Panc1 (cell line): Measurements from ENCODE around the gene ARL15. TPM values are rescaled to one million over a fixed set of nuclear protein-coding genes. Genes with fewer than 3 reads are reported as not detected.

ENCODE experiments used
- ATAC-seq: fragments of 200-7000 bp; cut with Tn5 transposase; 2 replicates; pipeline ENCODE4 v1.9.1; 2020; ENCODE audit warnings: mild to moderate bottlenecking, moderate library complexity
- BruUV-seq: library from RNA; stranded (reverse); fragments of 400-500 nt; replicated peaks from 2 replicates; lab custom pipeline; 2021; lab: Mats Ljungman, UMichigan
- CTCF ChIA-PET: fragments of 300-600 bp; sonication (Branson Sonifier 250); formaldehyde crosslinking; loops from one replicate; lab custom pipeline; 2022; ENCODE audit warnings: antibody characterized with exemption; lab: Charles Lee
- POLR2A ChIA-PET: fragments of 300-600 bp; sonication (Branson Sonifier 250); formaldehyde crosslinking; loops from one replicate; lab custom pipeline; 2022; ENCODE audit warnings: antibody characterized with exemption; lab: Charles Lee
- DNase-seq: peaks from one replicate; pipeline ENCODE4 v3.0.0-alpha.2; 2010; ENCODE audit warnings: low read depth, low spot score
- H3K27ac ChIP-seq: 2 replicates; pipeline ENCODE4 v1.5.1; 2011; ENCODE audit warnings: mild to moderate bottlenecking, low read length, inconsistent platforms
- H3K27me3 ChIP-seq: fragments of 200-500 bp; sonication (Bioruptor generic); 2 replicates; pipeline ENCODE4 v1.6.0; 2014; ENCODE audit warnings: low read length, inconsistent platforms; ENCODE audit not compliant: control insufficient read depth, insufficient read depth
- H3K36me3 ChIP-seq: fragments of 200-500 bp; sonication (Bioruptor generic); 2 replicates; pipeline ENCODE4 v1.5.1; 2014; ENCODE audit warnings: inconsistent platforms, mild to moderate bottlenecking, low read length, moderate library complexity; ENCODE audit not compliant: control insufficient read depth, insufficient read depth
- H3K4me1 ChIP-seq: 2 replicates; pipeline ENCODE4 v1.5.1; 2011; ENCODE audit warnings: inconsistent platforms, mild to moderate bottlenecking, low read length, moderate library complexity; ENCODE audit not compliant: control insufficient read depth, insufficient read depth
- H3K4me3 ChIP-seq, 2 experiments: 2 replicates each; pipeline ENCODE4 v1.5.1; 2011 to 2012; ENCODE audit warnings: low read depth in 2 of 2, low read length in 2 of 2, mild to moderate bottlenecking in 2 of 2, inconsistent platforms in 1 of 2, moderate library complexity in 1 of 2
- H3K9me3 ChIP-seq: fragments of 200-500 bp; sonication (Bioruptor generic); 2 replicates; pipeline ENCODE4 v1.5.1; 2014; ENCODE audit warnings: low read depth, mild to moderate bottlenecking, inconsistent platforms, low read length, moderate library complexity; ENCODE audit not compliant: control insufficient read depth, insufficient read depth
- CTCF ChIP-seq: fragments of 450-650 bp; IDR thresholded peaks from 2 replicates; pipeline ENCODE4 v1.5.1; 2017; ENCODE audit warnings: mild to moderate bottlenecking
- POLR2AphosphoS5 ChIP-seq: IDR thresholded peaks from 2 replicates; pipeline ENCODE4 v1.6.1; 2012; ENCODE audit warnings: mild to moderate bottlenecking, low read depth, low read length, moderate library complexity
- REST ChIP-seq, 2 experiments: IDR thresholded peaks; 2 replicates each; pipeline ENCODE4 v1.6.1; 2011 to 2012; ENCODE audit warnings: low read depth in 2 of 2, control low read depth in 1 of 2, low read length in 1 of 2, mild to moderate bottlenecking in 1 of 2, moderate library complexity in 1 of 2; ENCODE audit not compliant: insufficient read depth in 1 of 2
- SIN3A ChIP-seq: IDR thresholded peaks from 2 replicates; pipeline ENCODE4 v1.6.1; 2012; ENCODE audit warnings: low read depth, mild to moderate bottlenecking, low read length, moderate library complexity, borderline replicate concordance; ENCODE audit not compliant: insufficient read depth
- TCF7L2 ChIP-seq: IDR thresholded peaks from 2 replicates; pipeline ENCODE4 v1.6.1; 2011; ENCODE audit warnings: mild to moderate bottlenecking, low read depth, low read length, inconsistent platforms
- in situ Hi-C: cut with HindIII; loops from 2 replicates; pipeline ENCODE4 v1.10.0; 2016; ENCODE audit warnings: low sequenced_read_pairs, low pct_unique_long_range_greater_than_20kb
- intact Hi-C: fragments of 100-400 bp; cut with micrococcal nuclease; formaldehyde crosslinking; loops from one replicate; pipeline ENCODE4 v1.10.0; 2022; ENCODE audit not compliant: unreplicated experiment
- total RNA-seq: library from RNA; stranded (reverse); gene quantifications from one replicate; pipeline ENCODE4 v1.2.1, GENCODE V29; 2021; ENCODE audit not compliant: unreplicated experiment

The ARL15 gene
- total RNA-seq, 1 experiment from 2014 or later, result 16.5 TPM

- in situ Hi-C loops (no loop called here), intact Hi-C loops (loop anchor here (10.0 kb wide), 1 partner anchor 395 kb away; the partner anchor contains the start of gene FST)
- Histone ChIP-seq H3K9me3 (no peaks in the 10 kb centered on the region), H3K4me1 (no peaks in the 10 kb centered on the region), H3K27me3 (no peaks in the 10 kb centered on the region; the same call in 1 of the 2 replicates), H3K27ac (no peak overlapping the region), H3K4me3 (no peak overlapping the region), H3K36me3 (no peaks in the 10 kb centered on the region)
- DNase-seq (no peak), ATAC-seq (no peak)
- ChIA-PET CTCF (no interaction called here), POLR2A (no interaction called here)
- TF ChIP-seq POLR2AphosphoS5 (no peak), REST (IDR thresholded peaks at IDR 0.05; ENCODE audit: insufficient read depth in 1 of 2, low read depth in 2 of 2, low read length in 1 of 2) (no peak), SIN3A (no peak), CTCF (no peak), TCF7L2 (no peak)
- BruUV-seq, result no TSS peak
Measured at GRCh38 chr5:53879708-53880323, 430.6 kb downstream of the ARL15 start.

GRCh38 chr5:53878015-53878414 is 432.4 kb downstream of the ARL15 start:
- H3K9me3 ChIP-seq, result no peaks in the 10 kb centered on the region
- ATAC-seq, result no peak
- no peaks in the 10 kb centered on the region for H3K4me1 ChIP-seq
- ChIA-PET POLR2A (no interaction called here), CTCF (no interaction called here)
- H3K4me3 ChIP-seq, result no peak overlapping the region
- in situ Hi-C loops, result no loop called here
- no peak for TF ChIP-seq TCF7L2
- no peak for TF ChIP-seq CTCF
- TF ChIP-seq SIN3A, result no peak
- TF ChIP-seq POLR2AphosphoS5, result no peak
- no peak for TF ChIP-seq REST (IDR thresholded peaks at IDR 0.05; ENCODE audit: insufficient read depth in 1 of 2, low read depth in 2 of 2, low read length in 1 of 2)
- DNase-seq, result no peak
- intact Hi-C loops, result no loop called here
- H3K36me3 ChIP-seq, result no peaks in the 10 kb centered on the region
- BruUV-seq, result no TSS peak
- no peak overlapping the region for H3K27ac ChIP-seq
- no peaks in the 10 kb centered on the region; the same call in 1 of the 2 replicates for H3K27me3 ChIP-seq
